Chondrocyte (in vitro differentiated cells): Measurements from ENCODE around the gene KCTD15. TPM values are rescaled to one million over a fixed set of nuclear protein-coding genes. Genes with fewer than 3 reads are reported as not detected.

Experiments
- DNase-seq: peaks from one replicate; pipeline ENCODE4 v3.0.0; 2021; ENCODE audit warnings: mixed read lengths, low spot score
- H3K27ac Mint-ChIP-seq: one replicate; pipeline ENCODE4 v1.8.0; 2021; ENCODE audit warnings: mild to moderate bottlenecking, moderate library complexity, mixed read lengths; ENCODE audit not compliant: unreplicated experiment
- H3K27me3 Mint-ChIP-seq: 2 replicates; pipeline ENCODE4 v1.8.0; 2021; ENCODE audit warnings: low read depth, mixed read lengths
- H3K36me3 Mint-ChIP-seq: 2 replicates; pipeline ENCODE4 v1.8.0; 2021; ENCODE audit warnings: low read depth, mixed read lengths
- H3K4me1 Mint-ChIP-seq: 2 replicates; pipeline ENCODE4 v1.8.0; 2021; ENCODE audit warnings: low read depth, mild to moderate bottlenecking, mixed read lengths
- H3K4me3 Mint-ChIP-seq: one replicate; pipeline ENCODE4 v1.8.0; 2021; ENCODE audit warnings: mild to moderate bottlenecking, moderate library complexity, mixed read lengths; ENCODE audit not compliant: unreplicated experiment
- H3K9me3 Mint-ChIP-seq: 2 replicates; pipeline ENCODE4 v1.8.0; 2021; ENCODE audit warnings: low read depth, mixed read lengths
- total RNA-seq: library from RNA; stranded (reverse); gene quantifications from 3 replicates; pipeline ENCODE4 v1.2.1, GENCODE V29; 2021
- TF ChIP-seq, protein P1 (sequence below): fragments of 200-600 bp; sonication (generic); IDR thresholded peaks from 2 replicates; pipeline ENCODE4 v1.5.0; 2021; ENCODE audit warnings: antibody characterized with exemption, mild to moderate bottlenecking, moderate library complexity

Gene KCTD15
- total RNA-seq, 1 donor from 2014 or later, result 64.2 TPM

DNA sequence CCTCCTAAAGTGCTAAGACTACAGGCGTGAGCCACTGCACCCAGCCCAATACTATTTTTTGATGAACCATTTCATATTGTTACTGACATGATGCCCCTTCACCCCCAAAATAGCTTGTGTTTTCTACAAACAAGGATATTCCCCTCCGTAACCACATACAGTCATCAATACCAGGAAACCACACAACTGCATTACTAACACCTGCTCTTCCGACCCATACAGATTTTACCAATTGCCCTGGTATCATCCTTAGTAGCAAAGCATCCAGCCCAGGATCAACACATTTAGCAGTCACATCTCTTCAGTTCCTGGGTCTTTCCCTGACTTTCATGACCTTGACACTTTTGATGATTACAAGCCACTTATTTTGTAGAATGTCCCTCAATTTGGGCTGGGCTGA, 33.6 kb downstream of the KCTD15 start:
- Mint-ChIP-seq H3K4me3 (no peak overlapping the region), H3K4me1 (no peaks in the 10 kb centered on the region), H3K36me3 (no peaks in the 10 kb centered on the region), H3K27me3 (peaks cover 4% of the 10 kb centered on the region), H3K27ac (no peak overlapping the region), H3K9me3 (no peaks in the 10 kb centered on the region)
- TF ChIP-seq, protein P1, sequence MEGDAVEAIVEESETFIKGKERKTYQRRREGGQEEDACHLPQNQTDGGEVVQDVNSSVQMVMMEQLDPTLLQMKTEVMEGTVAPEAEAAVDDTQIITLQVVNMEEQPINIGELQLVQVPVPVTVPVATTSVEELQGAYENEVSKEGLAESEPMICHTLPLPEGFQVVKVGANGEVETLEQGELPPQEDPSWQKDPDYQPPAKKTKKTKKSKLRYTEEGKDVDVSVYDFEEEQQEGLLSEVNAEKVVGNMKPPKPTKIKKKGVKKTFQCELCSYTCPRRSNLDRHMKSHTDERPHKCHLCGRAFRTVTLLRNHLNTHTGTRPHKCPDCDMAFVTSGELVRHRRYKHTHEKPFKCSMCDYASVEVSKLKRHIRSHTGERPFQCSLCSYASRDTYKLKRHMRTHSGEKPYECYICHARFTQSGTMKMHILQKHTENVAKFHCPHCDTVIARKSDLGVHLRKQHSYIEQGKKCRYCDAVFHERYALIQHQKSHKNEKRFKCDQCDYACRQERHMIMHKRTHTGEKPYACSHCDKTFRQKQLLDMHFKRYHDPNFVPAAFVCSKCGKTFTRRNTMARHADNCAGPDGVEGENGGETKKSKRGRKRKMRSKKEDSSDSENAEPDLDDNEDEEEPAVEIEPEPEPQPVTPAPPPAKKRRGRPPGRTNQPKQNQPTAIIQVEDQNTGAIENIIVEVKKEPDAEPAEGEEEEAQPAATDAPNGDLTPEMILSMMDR, result no peak
- DNase-seq, result no peak

GRCh38 chr19:33831825-33832224, 35.2 kb downstream of the KCTD15 start:
- Mint-ChIP-seq H3K27me3 (peaks cover 4% of the 10 kb centered on the region), H3K36me3 (peaks cover 2% of the 10 kb centered on the region), H3K27ac (no peak overlapping the region), H3K4me3 (no peak overlapping the region), H3K4me1 (no peaks in the 10 kb centered on the region), H3K9me3 (peaks cover 3% of the 10 kb centered on the region)
- no peak for DNase-seq
- TF ChIP-seq, protein P1, result no peak

DNA sequence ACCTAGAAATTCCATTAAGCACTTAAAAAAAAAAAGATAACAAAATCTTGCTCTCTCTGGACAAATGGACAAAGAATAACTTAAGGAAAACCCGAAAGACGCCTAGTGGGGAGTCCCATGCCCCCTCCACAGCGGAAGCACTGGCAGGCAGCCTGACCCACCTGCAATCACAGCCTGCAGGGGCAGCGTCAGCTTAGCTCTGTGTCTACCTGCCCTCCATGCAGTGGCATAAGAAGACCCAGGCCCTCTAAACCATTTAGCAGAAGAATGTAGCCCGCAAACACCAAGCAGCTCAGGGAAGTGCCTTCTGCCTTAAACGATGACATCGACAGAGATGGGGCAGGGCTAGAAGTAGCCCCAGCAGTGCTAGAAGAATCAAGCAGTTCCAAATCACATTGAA, 36.0 kb downstream of the KCTD15 start:
- peaks cover 3% of the 10 kb centered on the region for H3K9me3 Mint-ChIP-seq
- no peaks in the 10 kb centered on the region for H3K4me1 Mint-ChIP-seq
- H3K4me3 Mint-ChIP-seq, result no peak overlapping the region
- H3K27me3 Mint-ChIP-seq, result peaks cover 4% of the 10 kb centered on the region
- peaks cover 2% of the 10 kb centered on the region for H3K36me3 Mint-ChIP-seq
- TF ChIP-seq, protein P1, result no peak
- DNase-seq, result no peak
- no peak overlapping the region for H3K27ac Mint-ChIP-seq

- H3K4me1 Mint-ChIP-seq, result no peaks in the 10 kb centered on the region
- peaks cover 4% of the 10 kb centered on the region for H3K27me3 Mint-ChIP-seq
- H3K4me3 Mint-ChIP-seq, result no peak overlapping the region
- TF ChIP-seq, protein P1, result no peak
- H3K9me3 Mint-ChIP-seq, result peaks cover 3% of the 10 kb centered on the region
- DNase-seq, result no peak
- no peak overlapping the region for H3K27ac Mint-ChIP-seq
- H3K36me3 Mint-ChIP-seq, result peaks cover 2% of the 10 kb centered on the region
Measured at GRCh38 chr19:33840382-33840781, 43.7 kb downstream of the KCTD15 start.

DNA sequence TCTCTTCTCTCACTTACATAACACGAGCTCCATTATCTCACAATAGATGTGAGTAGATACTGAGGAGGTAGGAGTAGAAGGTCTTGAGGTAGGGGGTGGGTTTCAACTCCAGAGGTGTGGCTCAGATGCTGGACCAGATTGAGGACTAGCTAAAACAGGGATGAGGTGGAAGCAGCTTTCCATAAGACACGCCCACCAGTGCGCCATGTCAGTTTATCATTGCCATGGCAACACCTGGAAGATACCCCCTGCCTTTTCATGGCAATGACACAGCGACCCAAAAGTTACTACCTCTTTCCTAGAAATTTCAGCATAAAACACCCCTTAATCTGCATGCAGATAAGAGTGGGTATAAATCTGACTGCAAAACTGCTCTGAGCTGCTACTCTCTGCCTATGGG, 44.1 kb downstream of the KCTD15 start:
- no peak for DNase-seq
- TF ChIP-seq, protein P1, result no peak
- Mint-ChIP-seq H3K27me3 (peaks cover 4% of the 10 kb centered on the region), H3K4me1 (no peaks in the 10 kb centered on the region), H3K9me3 (peaks cover 3% of the 10 kb centered on the region), H3K36me3 (peaks cover 2% of the 10 kb centered on the region), H3K27ac (no peak overlapping the region), H3K4me3 (no peak overlapping the region)
